HepG2 (cell line): Measurements from ENCODE around the gene HRC. TPM values are rescaled to one million over a fixed set of nuclear protein-coding genes. Genes with fewer than 3 reads are reported as not detected.
A peak's percentile ranks its signal among the peaks of the same experiment; 100 is the strongest.

Experiments
- CENPX ChIP-seq: sonication (generic); formaldehyde crosslinking; IDR thresholded peaks from 2 replicates; pipeline ENCODE4 v1.9.0; 2021; ENCODE audit warnings: mild to moderate bottlenecking, missing genetic modification reagents, moderate library complexity
- EHMT2 ChIP-seq: fragments of 200-600 bp; sonication (generic); IDR thresholded peaks from 2 replicates; pipeline ENCODE4 v1.7.0; 2017; ENCODE audit warnings: antibody characterized with exemption, low read depth, low read length, borderline replicate concordance
- GPN1 ChIP-seq: sonication (generic); formaldehyde crosslinking; IDR thresholded peaks from 2 replicates; pipeline ENCODE4 v1.5.1; 2020; ENCODE audit warnings: missing genetic modification reagents, borderline replicate concordance
- NPAS2 ChIP-seq: sonication (generic); formaldehyde crosslinking; IDR thresholded peaks from 2 replicates; pipeline ENCODE4 v1.8.0; 2022; ENCODE audit warnings: mild to moderate bottlenecking, missing genetic modification reagents, borderline replicate concordance
- ZEB1 ChIP-seq: IDR thresholded peaks from 2 replicates; pipeline ENCODE4 v1.6.1; 2012; ENCODE audit warnings: mild to moderate bottlenecking, low read depth, inconsistent platforms; ENCODE audit not compliant: insufficient replicate concordance
- ZSCAN29 ChIP-seq: sonication (generic); formaldehyde crosslinking; conservative IDR thresholded peaks from 2 replicates; pipeline ENCODE4 v1.4.0; 2020; ENCODE audit warnings: mild to moderate bottlenecking, missing genetic modification reagents
- polyA plus RNA-seq, 8 experiments: library from polyadenylated mRNA; depleted of rRNA in 3 of 8; stranded (reverse) in 7 of 8; unstranded in 1 of 8; fragments of >200 nt; fragmentation: Illumina TruSeq in 4 of 8; extraction: Trizol in 4 of 8; gene quantifications; 2 replicates each; pipeline versions ENCODE4 v1.2.1 to v1.2.3, GENCODE V29; 2011 to 2016; ENCODE audit warnings: low read depth in 4 of 8, missing spikeins in 1 of 8, mixed read lengths in 1 of 8; ENCODE audit not compliant: insufficient read depth in 1 of 8
- total RNA-seq, 5 experiments: library from RNA; depleted of rRNA; stranded (reverse); fragments of >200 nt; fragmentation: Illumina TruSeq; extraction: Trizol; gene quantifications; 2 replicates each; pipeline ENCODE4 v1.2.3, GENCODE V29; 2016; ENCODE audit warnings: low read depth in 1 of 5
- TF ChIP-seq, protein P1 (sequence below): sonication (generic); formaldehyde crosslinking; IDR thresholded peaks from 2 replicates; pipeline ENCODE4 v1.5.1; 2020; ENCODE audit warnings: missing genetic modification reagents, mild to moderate bottlenecking, borderline replicate concordance
- TF ChIP-seq, protein P2 (sequence below): sonication (generic); formaldehyde crosslinking; IDR thresholded peaks from 2 replicates; pipeline ENCODE4 v1.4.0; 2020; ENCODE audit warnings: missing genetic modification reagents
- TF ChIP-seq, protein P3 (sequence below): IDR thresholded peaks from 2 replicates; pipeline ENCODE4 v1.6.1; 2016; ENCODE audit warnings: missing compliant biosample characterization, missing genetic modification reagents, borderline replicate concordance
- TF ChIP-seq, protein P4 (sequence below): sonication (generic); formaldehyde crosslinking; IDR thresholded peaks from 2 replicates; pipeline ENCODE4 v1.4.0; 2020; ENCODE audit warnings: missing genetic modification reagents
- TF ChIP-seq, protein P5 (sequence below): sonication (generic); formaldehyde crosslinking; conservative IDR thresholded peaks from 2 replicates; pipeline ENCODE4 v1.4.0; 2020; ENCODE audit warnings: missing genetic modification reagents
- TF ChIP-seq, protein P6 (sequence below): sonication (generic); formaldehyde crosslinking; IDR thresholded peaks from 2 replicates; pipeline ENCODE4 v1.5.0; 2020; ENCODE audit warnings: missing genetic modification reagents

Gene HRC
- total and polyA plus RNA-seq, 2 of the 13 experiments (the other 11 are each of a cell fraction or from before 2014, with no cell fraction given): 3.6 to 15.4 TPM

DNA sequence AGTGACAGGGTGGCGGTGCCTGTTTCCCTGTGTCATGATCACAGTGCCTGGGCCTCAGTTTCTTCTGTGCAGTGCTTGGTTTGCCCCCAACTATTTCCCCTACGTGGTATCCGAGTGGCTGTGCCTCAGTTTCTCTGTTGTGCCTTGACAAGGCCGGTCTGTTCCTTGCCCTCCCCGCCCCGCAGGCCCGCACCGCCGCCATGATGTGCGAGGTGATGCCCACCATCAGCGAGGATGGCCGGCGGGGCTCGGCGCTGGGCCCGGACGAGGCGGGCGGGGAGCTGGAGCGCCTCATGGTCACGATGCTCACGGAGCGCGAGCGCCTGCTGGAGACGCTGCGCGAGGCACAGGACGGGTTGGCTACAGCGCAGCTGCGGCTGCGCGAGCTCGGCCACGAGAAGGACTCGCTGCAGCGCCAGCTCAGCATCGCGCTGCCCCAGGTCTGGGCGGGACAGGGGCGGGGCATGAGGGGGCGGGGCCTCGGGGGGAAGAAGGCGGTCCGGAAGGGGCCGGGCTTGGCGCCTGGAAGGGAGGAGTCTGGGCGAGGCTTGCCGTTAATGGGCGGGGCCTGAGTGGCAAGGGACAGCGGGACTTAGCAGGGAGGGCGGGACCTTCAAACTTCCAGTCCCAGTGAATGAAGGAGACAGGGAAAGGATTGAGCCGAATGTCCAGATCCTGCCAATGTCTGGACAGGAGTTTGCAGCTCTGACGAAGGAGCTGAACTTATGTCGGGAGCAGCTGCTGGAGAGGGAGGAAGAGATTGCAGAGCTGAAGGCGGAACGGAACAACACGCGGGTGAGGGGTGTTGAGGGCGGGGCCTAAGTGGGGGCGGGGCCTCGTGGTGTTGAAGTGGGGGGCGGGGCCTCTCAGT, 27.3 kb downstream of the HRC start (continued):
- TF ChIP-seq, protein P1, sequence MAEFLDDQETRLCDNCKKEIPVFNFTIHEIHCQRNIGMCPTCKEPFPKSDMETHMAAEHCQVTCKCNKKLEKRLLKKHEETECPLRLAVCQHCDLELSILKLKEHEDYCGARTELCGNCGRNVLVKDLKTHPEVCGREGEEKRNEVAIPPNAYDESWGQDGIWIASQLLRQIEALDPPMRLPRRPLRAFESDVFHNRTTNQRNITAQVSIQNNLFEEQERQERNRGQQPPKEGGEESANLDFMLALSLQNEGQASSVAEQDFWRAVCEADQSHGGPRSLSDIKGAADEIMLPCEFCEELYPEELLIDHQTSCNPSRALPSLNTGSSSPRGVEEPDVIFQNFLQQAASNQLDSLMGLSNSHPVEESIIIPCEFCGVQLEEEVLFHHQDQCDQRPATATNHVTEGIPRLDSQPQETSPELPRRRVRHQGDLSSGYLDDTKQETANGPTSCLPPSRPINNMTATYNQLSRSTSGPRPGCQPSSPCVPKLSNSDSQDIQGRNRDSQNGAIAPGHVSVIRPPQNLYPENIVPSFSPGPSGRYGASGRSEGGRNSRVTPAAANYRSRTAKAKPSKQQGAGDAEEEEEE (CRISPR knock-in tag): no peak
- TF ChIP-seq, protein P2, sequence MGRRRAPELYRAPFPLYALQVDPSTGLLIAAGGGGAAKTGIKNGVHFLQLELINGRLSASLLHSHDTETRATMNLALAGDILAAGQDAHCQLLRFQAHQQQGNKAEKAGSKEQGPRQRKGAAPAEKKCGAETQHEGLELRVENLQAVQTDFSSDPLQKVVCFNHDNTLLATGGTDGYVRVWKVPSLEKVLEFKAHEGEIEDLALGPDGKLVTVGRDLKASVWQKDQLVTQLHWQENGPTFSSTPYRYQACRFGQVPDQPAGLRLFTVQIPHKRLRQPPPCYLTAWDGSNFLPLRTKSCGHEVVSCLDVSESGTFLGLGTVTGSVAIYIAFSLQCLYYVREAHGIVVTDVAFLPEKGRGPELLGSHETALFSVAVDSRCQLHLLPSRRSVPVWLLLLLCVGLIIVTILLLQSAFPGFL (CRISPR knock-in tag): peak; percentile 97
- peak; percentile 97 for TF ChIP-seq GPN1
- TF ChIP-seq, protein P3, sequence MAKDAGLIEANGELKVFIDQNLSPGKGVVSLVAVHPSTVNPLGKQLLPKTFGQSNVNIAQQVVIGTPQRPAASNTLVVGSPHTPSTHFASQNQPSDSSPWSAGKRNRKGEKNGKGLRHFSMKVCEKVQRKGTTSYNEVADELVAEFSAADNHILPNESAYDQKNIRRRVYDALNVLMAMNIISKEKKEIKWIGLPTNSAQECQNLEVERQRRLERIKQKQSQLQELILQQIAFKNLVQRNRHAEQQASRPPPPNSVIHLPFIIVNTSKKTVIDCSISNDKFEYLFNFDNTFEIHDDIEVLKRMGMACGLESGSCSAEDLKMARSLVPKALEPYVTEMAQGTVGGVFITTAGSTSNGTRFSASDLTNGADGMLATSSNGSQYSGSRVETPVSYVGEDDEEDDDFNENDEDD (CRISPR knock-in tag): peak; percentile 98
- TF ChIP-seq NPAS2: no peak
- no peak for TF ChIP-seq ZEB1
- no peak for TF ChIP-seq CENPX
- TF ChIP-seq ZSCAN29 (CRISPR knock-in tag): peak; percentile 35; the same call in 1 of the 2 replicates
- TF ChIP-seq, protein P4, sequence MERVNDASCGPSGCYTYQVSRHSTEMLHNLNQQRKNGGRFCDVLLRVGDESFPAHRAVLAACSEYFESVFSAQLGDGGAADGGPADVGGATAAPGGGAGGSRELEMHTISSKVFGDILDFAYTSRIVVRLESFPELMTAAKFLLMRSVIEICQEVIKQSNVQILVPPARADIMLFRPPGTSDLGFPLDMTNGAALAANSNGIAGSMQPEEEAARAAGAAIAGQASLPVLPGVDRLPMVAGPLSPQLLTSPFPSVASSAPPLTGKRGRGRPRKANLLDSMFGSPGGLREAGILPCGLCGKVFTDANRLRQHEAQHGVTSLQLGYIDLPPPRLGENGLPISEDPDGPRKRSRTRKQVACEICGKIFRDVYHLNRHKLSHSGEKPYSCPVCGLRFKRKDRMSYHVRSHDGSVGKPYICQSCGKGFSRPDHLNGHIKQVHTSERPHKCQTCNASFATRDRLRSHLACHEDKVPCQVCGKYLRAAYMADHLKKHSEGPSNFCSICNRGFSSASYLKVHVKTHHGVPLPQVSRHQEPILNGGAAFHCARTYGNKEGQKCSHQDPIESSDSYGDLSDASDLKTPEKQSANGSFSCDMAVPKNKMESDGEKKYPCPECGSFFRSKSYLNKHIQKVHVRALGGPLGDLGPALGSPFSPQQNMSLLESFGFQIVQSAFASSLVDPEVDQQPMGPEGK (CRISPR knock-in tag): peak; percentile 48; the same call in 1 of the 2 replicates
- TF ChIP-seq, protein P5, sequence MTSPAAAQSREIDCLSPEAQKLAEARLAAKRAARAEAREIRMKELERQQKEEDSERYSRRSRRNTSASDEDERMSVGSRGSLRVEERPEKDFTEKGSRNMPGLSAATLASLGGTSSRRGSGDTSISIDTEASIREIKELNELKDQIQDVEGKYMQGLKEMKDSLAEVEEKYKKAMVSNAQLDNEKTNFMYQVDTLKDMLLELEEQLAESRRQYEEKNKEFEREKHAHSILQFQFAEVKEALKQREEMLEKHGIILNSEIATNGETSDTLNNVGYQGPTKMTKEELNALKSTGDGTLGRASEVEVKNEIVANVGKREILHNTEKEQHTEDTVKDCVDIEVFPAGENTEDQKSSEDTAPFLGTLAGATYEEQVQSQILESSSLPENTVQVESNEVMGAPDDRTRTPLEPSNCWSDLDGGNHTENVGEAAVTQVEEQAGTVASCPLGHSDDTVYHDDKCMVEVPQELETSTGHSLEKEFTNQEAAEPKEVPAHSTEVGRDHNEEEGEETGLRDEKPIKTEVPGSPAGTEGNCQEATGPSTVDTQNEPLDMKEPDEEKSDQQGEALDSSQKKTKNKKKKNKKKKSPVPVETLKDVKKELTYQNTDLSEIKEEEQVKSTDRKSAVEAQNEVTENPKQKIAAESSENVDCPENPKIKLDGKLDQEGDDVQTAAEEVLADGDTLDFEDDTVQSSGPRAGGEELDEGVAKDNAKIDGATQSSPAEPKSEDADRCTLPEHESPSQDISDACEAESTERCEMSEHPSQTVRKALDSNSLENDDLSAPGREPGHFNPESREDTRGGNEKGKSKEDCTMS (CRISPR knock-in tag): 0 out of 2 replicates have a peak, but pooled peaks have one; percentile 89
- TF ChIP-seq, protein P6, sequence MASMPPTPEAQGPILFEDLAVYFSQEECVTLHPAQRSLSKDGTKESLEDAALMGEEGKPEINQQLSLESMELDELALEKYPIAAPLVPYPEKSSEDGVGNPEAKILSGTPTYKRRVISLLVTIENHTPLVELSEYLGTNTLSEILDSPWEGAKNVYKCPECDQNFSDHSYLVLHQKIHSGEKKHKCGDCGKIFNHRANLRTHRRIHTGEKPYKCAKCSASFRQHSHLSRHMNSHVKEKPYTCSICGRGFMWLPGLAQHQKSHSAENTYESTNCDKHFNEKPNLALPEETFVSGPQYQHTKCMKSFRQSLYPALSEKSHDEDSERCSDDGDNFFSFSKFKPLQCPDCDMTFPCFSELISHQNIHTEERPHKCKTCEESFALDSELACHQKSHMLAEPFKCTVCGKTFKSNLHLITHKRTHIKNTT (CRISPR knock-in tag): no peak
- no peak for TF ChIP-seq EHMT2
